Measurements from ENCODE around the gene NSD2.

DNA sequence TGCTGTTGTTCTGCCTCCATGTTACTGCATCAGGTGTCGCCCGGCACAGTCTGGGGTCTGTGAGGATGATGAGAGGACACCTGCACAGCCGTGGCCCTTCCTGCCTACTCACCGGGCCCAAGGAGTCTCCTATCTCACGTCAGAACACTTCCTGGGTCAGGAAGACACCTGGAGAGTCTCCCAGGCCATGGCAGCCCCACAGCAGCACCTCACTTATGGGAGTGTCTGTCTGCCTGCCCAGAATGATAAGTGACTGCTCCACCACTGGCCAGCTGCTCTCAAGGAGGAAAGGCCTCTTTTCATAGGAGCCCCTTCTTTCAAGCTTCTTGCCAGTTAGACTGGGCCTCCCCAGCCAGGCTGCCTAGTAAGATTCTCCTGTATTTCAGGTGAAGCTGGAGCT is 81.5 kb downstream of the NSD2 start:
- TF ChIP-seq, protein P1, sequence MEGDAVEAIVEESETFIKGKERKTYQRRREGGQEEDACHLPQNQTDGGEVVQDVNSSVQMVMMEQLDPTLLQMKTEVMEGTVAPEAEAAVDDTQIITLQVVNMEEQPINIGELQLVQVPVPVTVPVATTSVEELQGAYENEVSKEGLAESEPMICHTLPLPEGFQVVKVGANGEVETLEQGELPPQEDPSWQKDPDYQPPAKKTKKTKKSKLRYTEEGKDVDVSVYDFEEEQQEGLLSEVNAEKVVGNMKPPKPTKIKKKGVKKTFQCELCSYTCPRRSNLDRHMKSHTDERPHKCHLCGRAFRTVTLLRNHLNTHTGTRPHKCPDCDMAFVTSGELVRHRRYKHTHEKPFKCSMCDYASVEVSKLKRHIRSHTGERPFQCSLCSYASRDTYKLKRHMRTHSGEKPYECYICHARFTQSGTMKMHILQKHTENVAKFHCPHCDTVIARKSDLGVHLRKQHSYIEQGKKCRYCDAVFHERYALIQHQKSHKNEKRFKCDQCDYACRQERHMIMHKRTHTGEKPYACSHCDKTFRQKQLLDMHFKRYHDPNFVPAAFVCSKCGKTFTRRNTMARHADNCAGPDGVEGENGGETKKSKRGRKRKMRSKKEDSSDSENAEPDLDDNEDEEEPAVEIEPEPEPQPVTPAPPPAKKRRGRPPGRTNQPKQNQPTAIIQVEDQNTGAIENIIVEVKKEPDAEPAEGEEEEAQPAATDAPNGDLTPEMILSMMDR (IDR thresholded peaks at IDR 0.05; ENCODE audit: low read depth, low read length), result no peak
- TF ChIP-seq EZH2phosphoT487 (IDR thresholded peaks at IDR 0.05; ENCODE audit: low read depth), result no peak
